C4-2B (cell line): ENCODE data around the gene PPCDC.

ENCODE experiments used
- CTCF ChIP-seq: fragments of 450-650 bp; conservative IDR thresholded peaks from 2 replicates; pipeline ENCODE4 v1.5.1; 2017; ENCODE audit warnings: mild to moderate bottlenecking
- ZFX ChIP-seq: fragments of 450-650 bp; IDR thresholded peaks from 2 replicates; pipeline ENCODE4 v1.6.1; 2017

GRCh38 chr15:74992619-74993018, 30.8 kb upstream of the PPCDC start:
- TF ChIP-seq CTCF (no peak), ZFX (no peak)
